A549 (cell line): Measurements from ENCODE around the gene MEF2A.

Experiments
- CTCF ChIP-seq: fragments of >200 bp; sonication (Bioruptor Twin); formaldehyde crosslinking; IDR thresholded peaks from 3 replicates; pipeline ENCODE4 v1.5.1; 2016
- MAX ChIP-seq: IDR thresholded peaks from 2 replicates; pipeline ENCODE4 v1.6.1; 2012
- POLR2A ChIP-seq: IDR thresholded peaks from 2 replicates; pipeline ENCODE4 v1.6.1; 2012; ENCODE audit warnings: mild to moderate bottlenecking, low read length
- POLR2AphosphoS2 ChIP-seq: conservative IDR thresholded peaks from 2 replicates; pipeline ENCODE4 v1.6.1; 2012; ENCODE audit warnings: low read length, improper control_type of control experiment, inconsistent platforms
- RAD21 ChIP-seq, 2 experiments: fragments of >200 bp in 1 of 2; sonication (Bioruptor Twin) in 1 of 2; formaldehyde crosslinking in 1 of 2; IDR thresholded peaks in 1 of 2; conservative IDR thresholded peaks in 1 of 2; 2 replicates in 1 of 2; 3 replicates in 1 of 2; pipeline ENCODE4 v1.6.1; 2012 to 2018; ENCODE audit warnings: inconsistent platforms in 1 of 2
- SMC3 ChIP-seq: fragments of >200 bp; sonication (Bioruptor Twin); formaldehyde crosslinking; IDR thresholded peaks from 3 replicates; pipeline ENCODE4 v1.6.1; 2018; ENCODE audit warnings: inconsistent platforms

GRCh38 chr15:99635145-99635544, 69.4 kb downstream of the MEF2A start:
- TF ChIP-seq RAD21 (conservative IDR thresholded peaks at IDR 0.05 in 1 of 2, IDR thresholded peaks at IDR 0.05 in 1 of 2) (no peak), SMC3 (no peak), CTCF (no peak), POLR2A (no peak), MAX (no peak), POLR2AphosphoS2 (no peak)
